ENCODE results near the gene PHF21A.

DNA sequence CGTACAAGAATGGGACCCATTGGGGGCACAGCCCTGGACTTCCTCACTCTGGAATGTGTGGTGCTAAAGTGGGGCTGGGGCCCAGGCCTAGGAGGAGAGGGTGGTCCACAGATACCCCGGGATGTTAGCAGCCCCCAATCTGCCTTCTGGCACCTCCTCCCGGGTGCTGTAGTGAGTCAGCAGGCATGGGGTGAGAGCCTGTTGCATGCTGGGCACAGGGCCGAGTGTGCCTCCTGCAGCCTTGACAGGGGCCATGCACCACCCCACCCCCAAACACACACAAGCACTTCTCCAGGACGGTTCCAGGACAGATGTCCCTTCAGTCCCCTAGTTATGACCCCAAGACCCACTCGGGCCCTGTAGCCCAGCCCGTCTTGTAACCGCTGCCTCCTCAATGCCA lies 23.5 kb upstream of the PHF21A start:
- TF ChIP-seq POLR2AphosphoS5 (IDR thresholded peaks at IDR 0.05; ENCODE audit: low read depth, low read length) (no peak), SIN3A (IDR thresholded peaks at IDR 0.05; ENCODE audit: borderline replicate concordance, insufficient read depth, low read length) (no peak)
- TF ChIP-seq, protein P1, sequence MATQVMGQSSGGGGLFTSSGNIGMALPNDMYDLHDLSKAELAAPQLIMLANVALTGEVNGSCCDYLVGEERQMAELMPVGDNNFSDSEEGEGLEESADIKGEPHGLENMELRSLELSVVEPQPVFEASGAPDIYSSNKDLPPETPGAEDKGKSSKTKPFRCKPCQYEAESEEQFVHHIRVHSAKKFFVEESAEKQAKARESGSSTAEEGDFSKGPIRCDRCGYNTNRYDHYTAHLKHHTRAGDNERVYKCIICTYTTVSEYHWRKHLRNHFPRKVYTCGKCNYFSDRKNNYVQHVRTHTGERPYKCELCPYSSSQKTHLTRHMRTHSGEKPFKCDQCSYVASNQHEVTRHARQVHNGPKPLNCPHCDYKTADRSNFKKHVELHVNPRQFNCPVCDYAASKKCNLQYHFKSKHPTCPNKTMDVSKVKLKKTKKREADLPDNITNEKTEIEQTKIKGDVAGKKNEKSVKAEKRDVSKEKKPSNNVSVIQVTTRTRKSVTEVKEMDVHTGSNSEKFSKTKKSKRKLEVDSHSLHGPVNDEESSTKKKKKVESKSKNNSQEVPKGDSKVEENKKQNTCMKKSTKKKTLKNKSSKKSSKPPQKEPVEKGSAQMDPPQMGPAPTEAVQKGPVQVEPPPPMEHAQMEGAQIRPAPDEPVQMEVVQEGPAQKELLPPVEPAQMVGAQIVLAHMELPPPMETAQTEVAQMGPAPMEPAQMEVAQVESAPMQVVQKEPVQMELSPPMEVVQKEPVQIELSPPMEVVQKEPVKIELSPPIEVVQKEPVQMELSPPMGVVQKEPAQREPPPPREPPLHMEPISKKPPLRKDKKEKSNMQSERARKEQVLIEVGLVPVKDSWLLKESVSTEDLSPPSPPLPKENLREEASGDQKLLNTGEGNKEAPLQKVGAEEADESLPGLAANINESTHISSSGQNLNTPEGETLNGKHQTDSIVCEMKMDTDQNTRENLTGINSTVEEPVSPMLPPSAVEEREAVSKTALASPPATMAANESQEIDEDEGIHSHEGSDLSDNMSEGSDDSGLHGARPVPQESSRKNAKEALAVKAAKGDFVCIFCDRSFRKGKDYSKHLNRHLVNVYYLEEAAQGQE (IDR thresholded peaks at IDR 0.05; ENCODE audit: insufficient read depth in 1 of 2, low read depth in 2 of 2, low read length in 2 of 2): no peak

Measured in PFSK-1 (cell line).